ENCODE results near the gene VWCE.
"Not testable (repeated sequence)": the region's sequence is repeated elsewhere in the genome, so short reads cannot be mapped to it uniquely, and the experiment has no call there.

GRCh38 chr11:61231033-61231432, 64.1 kb downstream of the VWCE start:
- TF ChIP-seq, protein P1, sequence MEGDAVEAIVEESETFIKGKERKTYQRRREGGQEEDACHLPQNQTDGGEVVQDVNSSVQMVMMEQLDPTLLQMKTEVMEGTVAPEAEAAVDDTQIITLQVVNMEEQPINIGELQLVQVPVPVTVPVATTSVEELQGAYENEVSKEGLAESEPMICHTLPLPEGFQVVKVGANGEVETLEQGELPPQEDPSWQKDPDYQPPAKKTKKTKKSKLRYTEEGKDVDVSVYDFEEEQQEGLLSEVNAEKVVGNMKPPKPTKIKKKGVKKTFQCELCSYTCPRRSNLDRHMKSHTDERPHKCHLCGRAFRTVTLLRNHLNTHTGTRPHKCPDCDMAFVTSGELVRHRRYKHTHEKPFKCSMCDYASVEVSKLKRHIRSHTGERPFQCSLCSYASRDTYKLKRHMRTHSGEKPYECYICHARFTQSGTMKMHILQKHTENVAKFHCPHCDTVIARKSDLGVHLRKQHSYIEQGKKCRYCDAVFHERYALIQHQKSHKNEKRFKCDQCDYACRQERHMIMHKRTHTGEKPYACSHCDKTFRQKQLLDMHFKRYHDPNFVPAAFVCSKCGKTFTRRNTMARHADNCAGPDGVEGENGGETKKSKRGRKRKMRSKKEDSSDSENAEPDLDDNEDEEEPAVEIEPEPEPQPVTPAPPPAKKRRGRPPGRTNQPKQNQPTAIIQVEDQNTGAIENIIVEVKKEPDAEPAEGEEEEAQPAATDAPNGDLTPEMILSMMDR (conservative IDR thresholded peaks at IDR 0.05; ENCODE audit: low read depth, low read length), result not testable (repeated sequence)
- TF ChIP-seq EZH2 (IDR thresholded peaks at IDR 0.05; ENCODE audit: borderline replicate concordance, low read depth, low read length, poor library complexity, severe bottlenecking), result not testable (repeated sequence)

Measured in A673 (cell line).